Measurements from ENCODE around the gene IL1RAP. TPM values are rescaled to one million over a fixed set of nuclear protein-coding genes. Genes with fewer than 3 reads are reported as not detected.

IL1RAP gene
- total and polyA plus RNA-seq, 9 of the 15 experiments (the other 6 are each of a cell fraction or from before 2014, with no cell fraction given), result 0.23 to 1.8 (median 0.88) TPM

- CTCF ChIA-PET (ENCODE audit: low intra/inter-chr PET ratio), result interaction anchor here (0.6 kb wide), 1 partner anchor 15 kb away, joined by 5 read pairs; no protein-coding TSS in a partner anchor
- Histone ChIP-seq H3K36me3 (ENCODE audit: control insufficient read depth, insufficient read depth, low read length) (no peaks in the 10 kb centered on the region), H3K4me1 (replicated peaks in 1 of 2; ENCODE audit: control insufficient read depth in 2 of 2, insufficient read depth in 2 of 2, low read length in 2 of 2) (no peaks in the 10 kb centered on the region), H4K20me1 (replicated peaks; ENCODE audit: control insufficient read depth, insufficient read depth, low read length) (no peaks in the 10 kb centered on the region), H3K9me1 (ENCODE audit: control insufficient read depth, insufficient read depth, low read length) (no peaks in the 10 kb centered on the region), H3K4me2 (ENCODE audit: insufficient read depth, low read length) (no peak overlapping the region), H3K4me3 (no peak overlapping the region), H3K27ac (ENCODE audit: extremely low read depth, low read depth, low read length) (no peak overlapping the region), H2AFZ (ENCODE audit: low read depth, low read length) (no peak overlapping the region), H3K27me3 (ENCODE audit: control insufficient read depth in 2 of 2, insufficient read depth in 2 of 2, low read length in 2 of 2) (no peaks in the 10 kb centered on the region), H3K9ac (ENCODE audit: insufficient read depth in 1 of 2, low read depth in 2 of 2, low read length in 2 of 2) (no peak overlapping the region), H3K79me2 (ENCODE audit: control insufficient read depth, insufficient read depth, low read length) (no peaks in the 10 kb centered on the region), H3K9me3 (replicated peaks; ENCODE audit: control insufficient read depth, insufficient read depth, low read depth, low read length) (no peaks in the 10 kb centered on the region)
- intact Hi-C loops (cut with micrococcal nuclease), result no loop called here
- FAIRE-seq (no peak), DNase-seq (ENCODE audit: extremely low read depth in 1 of 4, low spot score in 3 of 4) (no peak), ATAC-seq (no peak)
- POLR2A ChIA-PET, result no interaction called here
- BruUV-seq (replicated peaks), result no TSS peak
- TF ChIP-seq MXI1 (IDR thresholded peaks at IDR 0.05; ENCODE audit: low read depth, low read length) (no peak), ERF (CRISPR knock-in tag; IDR thresholded peaks at IDR 0.05) (no peak), GATAD2A (IDR thresholded peaks at IDR 0.05) (no peak), MITF (IDR thresholded peaks at IDR 0.05) (no peak), ZC3H11A (IDR thresholded peaks at IDR 0.05; ENCODE audit: low read depth, low read length) (no peak), ZNF644 (tag; IDR thresholded peaks at IDR 0.05; ENCODE audit: low read depth) (no peak), KLF13 (tag; IDR thresholded peaks at IDR 0.05; ENCODE audit: borderline replicate concordance, low read depth) (no peak), ATF7 (IDR thresholded peaks at IDR 0.05) (no peak), ZNF354B (CRISPR knock-in tag; IDR thresholded peaks at IDR 0.05) (no peak), DDX20 (tag; IDR thresholded peaks at IDR 0.05; ENCODE audit: low read depth) (no peak), TCF15 (CRISPR knock-in tag; IDR thresholded peaks at IDR 0.05) (no peak), CREB3L1 (IDR thresholded peaks at IDR 0.05; ENCODE audit: borderline replicate concordance, low read depth) (no peak), RNF2 (IDR thresholded peaks at IDR 0.05) (no peak)
- in situ Hi-C loops (cut with MboI), result no loop called here
- WGBS (ENCODE audit: insufficient coverage, low coverage, missing lambda C conversion rate), result 2% methylated on average over 3 of the region's 3 CpGs
These were observed 163.1 kb downstream of the IL1RAP start for GRCh38 chr3:190677001-190677400.
